AG04449 (cell line): ENCODE measurements around the gene TUBB4B.

Experiments
- CTCF ChIA-PET: fragments of 350-600 bp; formaldehyde crosslinking; extraction: SDS; loops from one replicate; lab custom pipeline; 2021; ENCODE audit warnings: antibody characterized with exemption; lab: Yijun Ruan, JAX
- POLR2A ChIA-PET: fragments of 400-600, 350-600 bp; formaldehyde crosslinking; extraction: SDS; loops from one replicate; lab custom pipeline; 2020; ENCODE audit warnings: antibody characterized with exemption, inconsistent platforms; lab: Yijun Ruan, JAX
- DNase-seq: peaks from one replicate; pipeline ENCODE4 v3.0.0-alpha.2; 2010; ENCODE audit warnings: low read depth, low spot score
- H3K4me3 ChIP-seq: 2 replicates; pipeline ENCODE4 v1.5.1; 2011; ENCODE audit warnings: low read depth, mild to moderate bottlenecking, control low read depth, low read length
- TF ChIP-seq, protein P1 (sequence below): IDR thresholded peaks from one replicate; pipeline ENCODE4 v1.5.1; 2011; ENCODE audit warnings: mild to moderate bottlenecking, moderate library complexity, low read length, control low read depth, inconsistent platforms; ENCODE audit not compliant: insufficient read depth; ENCODE audit errors: missing control alignments

TUBB4B gene

DNA sequence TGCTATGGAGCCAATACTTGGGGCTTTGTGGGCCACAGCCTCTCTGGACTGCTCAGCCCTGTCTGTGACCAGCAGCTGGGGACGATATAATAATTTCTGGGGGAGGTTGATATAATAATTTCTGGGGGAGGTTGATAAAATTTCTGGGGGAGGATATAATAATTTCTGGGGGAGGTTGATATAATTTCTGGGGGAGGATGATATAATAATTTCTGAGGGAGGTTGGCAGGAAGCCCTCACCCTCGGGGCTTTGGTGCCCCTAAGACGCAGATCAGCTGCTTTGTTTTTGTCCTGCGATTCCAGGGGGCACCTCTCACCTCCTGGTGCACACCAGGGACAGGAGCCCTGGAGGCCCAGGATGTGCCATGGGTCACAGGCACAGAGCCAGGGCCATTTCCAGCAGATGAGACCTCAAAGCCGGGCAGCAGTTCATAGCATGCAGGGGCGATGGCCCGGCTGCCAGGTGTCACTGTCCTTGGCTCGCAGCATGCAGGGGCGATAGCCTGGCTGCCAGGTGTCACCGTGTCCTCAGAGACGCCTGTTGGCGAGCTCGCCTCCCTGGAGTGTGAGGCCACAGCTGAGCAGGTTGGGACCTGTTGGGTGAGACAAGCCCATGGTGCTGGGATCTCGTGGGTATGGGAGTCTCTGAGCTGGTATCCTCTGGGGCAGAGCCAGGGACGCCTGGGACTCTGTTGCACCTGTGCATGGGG, 32.7 kb downstream of the TUBB4B start:
- ChIA-PET POLR2A (interaction anchor here (1.2 to 1.4 kb wide), 2 partner anchors 9 to 33 kb away, joined by 3 to 4 read pairs; partner anchors contain the start of gene TUBB4B), CTCF (interaction anchor here (0.8 to 2.2 kb wide), 4 partner anchors 9 to 47 kb away, joined by 3 to 5 read pairs (median 3); partner anchors contain the start of gene RNF224)

GRCh38 chr9:137275203-137275587, 34.1 kb downstream of the TUBB4B start:
- H3K4me3 ChIP-seq = no peak overlapping the region
- TF ChIP-seq, protein P1, sequence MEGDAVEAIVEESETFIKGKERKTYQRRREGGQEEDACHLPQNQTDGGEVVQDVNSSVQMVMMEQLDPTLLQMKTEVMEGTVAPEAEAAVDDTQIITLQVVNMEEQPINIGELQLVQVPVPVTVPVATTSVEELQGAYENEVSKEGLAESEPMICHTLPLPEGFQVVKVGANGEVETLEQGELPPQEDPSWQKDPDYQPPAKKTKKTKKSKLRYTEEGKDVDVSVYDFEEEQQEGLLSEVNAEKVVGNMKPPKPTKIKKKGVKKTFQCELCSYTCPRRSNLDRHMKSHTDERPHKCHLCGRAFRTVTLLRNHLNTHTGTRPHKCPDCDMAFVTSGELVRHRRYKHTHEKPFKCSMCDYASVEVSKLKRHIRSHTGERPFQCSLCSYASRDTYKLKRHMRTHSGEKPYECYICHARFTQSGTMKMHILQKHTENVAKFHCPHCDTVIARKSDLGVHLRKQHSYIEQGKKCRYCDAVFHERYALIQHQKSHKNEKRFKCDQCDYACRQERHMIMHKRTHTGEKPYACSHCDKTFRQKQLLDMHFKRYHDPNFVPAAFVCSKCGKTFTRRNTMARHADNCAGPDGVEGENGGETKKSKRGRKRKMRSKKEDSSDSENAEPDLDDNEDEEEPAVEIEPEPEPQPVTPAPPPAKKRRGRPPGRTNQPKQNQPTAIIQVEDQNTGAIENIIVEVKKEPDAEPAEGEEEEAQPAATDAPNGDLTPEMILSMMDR = no peak
- DNase-seq = no peak
- ChIA-PET POLR2A (interaction anchor here (1.4 kb wide), 1 partner anchor 10 kb away, joined by 3 read pairs; no protein-coding TSS in a partner anchor), CTCF (no interaction called here)

More for the DNA sequence above, 32.7 kb downstream of the TUBB4B start:
- no peak for DNase-seq
- TF ChIP-seq, protein P1 = no peak
- no peak overlapping the region for H3K4me3 ChIP-seq

DNA sequence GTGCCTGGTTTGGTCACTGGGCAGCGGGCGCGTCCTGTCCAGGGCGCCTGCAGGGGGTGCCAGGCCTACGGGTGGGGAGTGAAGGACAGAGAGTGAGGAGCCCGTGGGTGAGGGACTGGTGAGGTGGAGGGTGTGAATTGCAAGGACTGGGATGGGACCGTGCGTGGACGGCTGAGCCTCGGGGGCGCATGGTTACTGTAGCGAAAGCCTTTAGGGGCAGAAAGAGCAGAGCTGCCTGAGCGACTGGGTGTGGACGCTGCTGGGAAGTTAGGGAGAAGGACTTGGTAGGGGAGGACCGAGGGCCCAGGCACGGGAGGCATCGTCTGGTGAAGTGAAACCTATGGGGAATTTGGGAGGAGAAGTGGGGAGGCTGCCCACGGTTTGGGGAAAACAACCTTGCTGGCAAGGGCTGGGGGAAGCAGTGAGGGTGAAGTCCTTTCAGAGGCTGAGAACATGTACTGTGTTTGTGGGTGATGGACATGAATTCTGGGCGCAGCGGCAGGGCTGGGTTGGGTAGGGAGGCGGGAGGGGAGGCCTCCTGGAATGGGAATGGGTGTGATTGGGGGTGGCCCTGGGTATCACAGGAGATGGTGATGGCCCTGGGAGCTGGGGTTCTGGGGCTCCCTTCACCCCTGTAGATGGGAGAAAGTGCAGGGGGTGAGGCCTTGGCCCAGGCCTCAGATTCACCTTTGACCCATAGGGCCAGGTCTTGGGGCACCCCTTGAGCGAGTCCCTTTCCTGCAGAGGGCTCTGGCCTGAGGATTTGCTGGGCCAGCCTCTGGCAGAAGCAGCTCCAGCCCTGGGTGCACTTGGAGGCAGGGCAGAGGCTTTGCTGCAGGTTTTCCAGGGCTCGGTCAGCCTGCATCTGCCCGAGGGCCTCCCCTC, 34.7 kb downstream of the TUBB4B start:
- CTCF ChIA-PET = interaction anchor here (1.9 kb wide), 1 partner anchor 39 kb away, joined by 7 read pairs; no protein-coding TSS in a partner anchor

GRCh38 chr9:137276473-137277328, 35.6 kb downstream of the TUBB4B start:
- ChIA-PET POLR2A (interaction anchor here (1.0 to 2.2 kb wide), 3 partner anchors 12 to 36 kb away, joined by 4 to 18 read pairs (median 8); partner anchors contain the start of gene TUBB4B), CTCF (interaction anchor here (0.9 to 1.9 kb wide), 8 partner anchors 9 to 168 kb away, joined by 3 to 7 read pairs (median 6); partner anchors contain the start of genes EXD3 and NOXA1)
- H3K4me3 ChIP-seq = peak overlapping the region; percentile 63; the same call in 1 of the 2 replicates
- DNase-seq = no peak
- TF ChIP-seq, protein P1 = no peak

More for the DNA sequence above, 34.7 kb downstream of the TUBB4B start:
- DNase-seq = no peak
- POLR2A ChIA-PET = interaction anchor here (2.2 kb wide), 1 partner anchor 35 kb away, joined by 18 read pairs; the partner anchor contains the start of gene TUBB4B
- no peak overlapping the region for H3K4me3 ChIP-seq
- TF ChIP-seq, protein P1 = no peak

DNA sequence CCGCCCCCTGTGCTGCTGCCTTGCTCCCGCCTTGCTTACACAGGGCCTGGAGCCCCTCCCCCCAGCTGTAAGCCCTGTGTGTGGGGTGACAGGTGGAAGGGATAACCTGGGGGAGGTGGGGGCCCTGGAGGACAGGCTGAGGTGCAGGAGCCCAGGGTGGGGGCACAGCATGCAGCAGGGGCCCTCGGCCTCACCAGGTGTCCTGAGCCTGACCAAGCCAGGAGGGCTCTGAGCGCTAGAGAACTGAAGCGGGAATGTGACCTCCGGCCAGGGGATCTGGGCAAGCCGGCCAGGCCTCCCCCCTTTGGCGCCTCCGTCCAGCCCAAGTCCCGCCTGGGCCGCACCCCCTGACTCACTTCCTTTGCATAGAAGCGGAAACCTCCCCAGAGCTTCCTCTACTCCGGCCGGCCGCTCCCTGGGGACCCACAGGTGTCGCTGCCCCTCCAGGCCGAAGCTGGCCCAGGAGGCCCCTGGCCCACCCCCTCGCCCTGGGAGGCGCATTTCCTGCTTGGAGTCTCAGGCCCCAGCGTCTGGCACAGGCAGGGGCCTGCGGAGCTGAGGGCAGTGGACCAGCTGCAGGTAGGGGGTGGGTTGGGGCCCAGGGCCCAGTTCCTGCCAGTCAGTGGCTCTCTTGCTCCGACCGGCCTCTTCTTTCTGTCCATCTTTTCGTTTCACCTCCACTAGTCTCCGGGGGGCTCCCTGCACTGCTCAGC, 36.4 kb downstream of the TUBB4B start, which contains the start of gene TOR4A:
Gene TOR4A, plus strand, starts transcription at position 398 of the 713 bp plus-strand sequence. CDS start 964 bp downstream, outside the sequence.
- TF ChIP-seq, protein P1 = no peak
- CTCF ChIA-PET = interaction anchor here (0.8 to 1.9 kb wide), 9 partner anchors 9 to 167 kb away, joined by 3 to 7 read pairs (median 5); partner anchors contain the start of genes EXD3 and NOXA1
- DNase-seq = peak; percentile 26
- POLR2A ChIA-PET = interaction anchor here (1.0 to 2.2 kb wide), 3 partner anchors 13 to 36 kb away, joined by 4 to 18 read pairs (median 8); partner anchors contain the start of gene TUBB4B
- H3K4me3 ChIP-seq = peak within 1 kb of the TSS; percentile 63
